NOMO-1 (cell line): Measurements from ENCODE around the gene GRIP1.

Experiments
- DNase-seq, 2 experiments: peaks; one replicate each; lab custom pipeline; 2025; ENCODE audit not compliant: unreplicated experiment in 2 of 2; lab: John Stamatoyannopoulos, UW

Gene GRIP1

DNA sequence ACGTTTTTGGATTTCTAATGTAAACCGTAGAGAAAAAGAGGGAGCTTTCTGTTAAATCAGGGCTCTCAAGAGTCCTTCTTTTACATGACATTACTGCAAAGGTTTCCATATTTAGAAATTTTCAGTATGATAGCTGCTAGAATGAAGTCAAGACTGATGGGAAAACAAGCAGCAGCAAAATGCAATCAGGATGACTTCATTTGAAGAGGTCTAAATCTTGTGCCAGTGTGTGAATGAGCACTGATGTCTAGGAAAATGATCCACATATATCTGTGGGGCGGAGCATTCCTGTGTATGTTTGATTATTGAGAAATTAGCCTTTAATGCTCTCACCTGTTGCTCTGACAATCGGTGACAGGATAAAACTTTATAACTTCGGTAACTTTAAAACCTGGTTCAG is 73.6 kb downstream of the GRIP1 start:
- DNase-seq, result no peak

GRCh38 chr12:66603981-66604479 is 74.8 kb downstream of the GRIP1 start:
- DNase-seq, result no peak

GRCh38 chr12:66603461-66603860 is 75.4 kb downstream of the GRIP1 start:
- no peak for DNase-seq

- no peak for DNase-seq
Observed at GRCh38 chr12:66602483-66603143, 76.3 kb downstream of the GRIP1 start.

- DNase-seq, result no peak
Observed at GRCh38 chr12:66600903-66601302, 78.0 kb downstream of the GRIP1 start.

DNA sequence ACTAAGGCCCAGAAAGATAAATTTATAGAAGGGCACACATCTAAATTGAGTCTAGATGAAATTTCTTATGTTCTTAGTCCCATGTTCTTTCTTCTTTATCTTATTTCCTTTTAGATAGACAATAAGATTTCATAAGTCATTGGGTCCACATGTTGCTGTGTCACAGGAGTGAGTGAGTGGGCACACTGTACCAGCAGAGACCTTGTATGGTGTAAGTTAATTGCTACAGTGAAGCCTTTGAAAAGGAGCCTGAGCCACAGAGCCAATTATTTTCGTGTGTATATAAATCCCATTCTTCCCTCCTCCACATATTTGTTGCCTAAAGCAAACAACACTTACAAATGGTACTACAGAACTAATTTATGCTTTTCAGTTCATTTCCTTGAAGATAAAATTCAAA is 79.1 kb downstream of the GRIP1 start:
- no peak for DNase-seq

DNA sequence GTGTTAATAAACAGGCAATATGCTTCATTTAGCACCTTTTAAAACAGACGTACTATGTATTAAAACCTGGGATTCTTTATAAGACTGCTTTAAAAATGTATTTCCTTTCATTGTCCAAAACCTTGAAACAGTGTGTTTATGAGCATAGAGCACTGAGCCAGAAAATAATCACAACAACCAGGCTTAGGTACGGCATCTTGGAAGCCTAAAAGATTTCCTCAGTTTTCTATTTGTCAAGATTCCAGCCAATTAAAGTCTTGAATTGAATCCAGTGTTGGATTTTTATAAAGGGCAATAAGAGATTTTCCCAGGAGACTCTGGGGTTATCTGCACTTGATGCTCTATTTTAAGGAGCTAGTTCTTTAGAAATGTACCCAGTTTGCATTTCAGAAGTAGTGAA is 80.3 kb downstream of the GRIP1 start:
- DNase-seq, result no peak

DNA sequence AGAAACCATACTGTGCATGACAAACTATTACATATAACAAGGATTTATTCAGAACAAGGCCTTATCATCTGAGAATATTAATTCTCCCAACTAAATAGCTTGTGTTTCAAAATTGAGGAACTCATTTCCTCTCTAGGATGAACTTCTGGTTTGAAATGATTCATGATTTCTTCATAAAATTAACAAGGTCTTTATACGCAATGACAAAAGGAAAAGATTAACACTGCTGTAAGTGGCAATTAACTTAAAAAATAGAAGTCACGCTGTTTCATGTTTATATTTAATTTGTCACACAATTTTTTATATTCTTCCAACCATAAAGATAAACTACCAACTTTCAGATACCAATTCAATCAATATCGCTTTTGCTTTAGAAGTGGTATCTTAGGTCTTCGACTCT is 80.8 kb downstream of the GRIP1 start:
- peak in 1 of 2 experiments; percentile 64 for DNase-seq

DNA sequence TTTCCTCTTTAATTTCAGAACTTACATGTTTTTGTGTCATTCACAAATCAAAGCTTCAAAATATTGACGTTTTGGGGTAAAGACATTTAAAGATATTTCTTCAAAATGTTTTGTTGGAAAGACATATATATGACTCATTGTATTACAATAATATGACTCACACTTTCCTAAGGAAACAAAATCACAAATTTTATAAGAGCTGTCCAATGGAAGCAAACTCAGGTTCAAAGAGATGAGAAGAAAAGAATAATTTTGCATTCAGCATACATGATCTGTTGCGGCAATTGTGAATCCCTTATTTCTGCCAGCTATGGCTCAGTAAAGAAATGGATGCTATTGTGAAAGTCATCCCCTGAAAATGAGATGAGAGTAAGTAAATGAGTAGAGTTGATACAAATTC is 82.7 kb downstream of the GRIP1 start:
- no peak for DNase-seq

- DNase-seq, result no peak
Observed at GRCh38 chr12:66594688-66595087, 84.2 kb downstream of the GRIP1 start.

DNA sequence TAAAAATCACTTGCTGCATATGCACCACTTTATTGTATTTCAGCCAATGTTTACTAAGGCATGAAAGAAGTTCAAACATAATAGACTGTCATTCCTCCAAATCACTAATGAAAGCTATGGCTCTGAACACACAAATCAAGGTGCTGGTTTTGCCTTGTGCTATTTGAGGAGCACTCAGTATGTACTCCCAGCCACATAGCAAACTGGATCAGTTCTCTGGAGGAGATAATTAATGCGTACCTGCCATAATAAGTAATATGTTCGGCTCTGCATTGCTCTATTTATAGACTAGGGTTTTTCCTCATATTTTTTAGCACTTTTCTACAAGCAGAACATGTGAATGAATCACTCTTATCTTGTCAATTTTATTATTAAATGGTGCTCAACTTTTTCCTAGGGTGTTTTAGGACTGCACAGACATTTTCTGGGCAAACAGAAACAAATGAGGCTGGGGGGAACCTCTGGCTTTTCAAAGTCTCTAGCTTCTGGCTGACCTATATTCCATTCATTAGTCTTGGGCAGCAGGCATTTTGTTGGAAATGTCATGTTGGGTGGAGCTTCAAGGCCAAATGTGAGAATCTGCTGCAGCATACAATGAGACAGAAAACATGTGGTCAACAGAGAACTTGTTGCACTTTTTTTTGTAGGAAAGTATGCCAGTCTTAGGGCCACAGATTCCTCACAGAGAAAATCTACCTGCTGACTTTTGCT is 88.4 kb downstream of the GRIP1 start:
- no peak for DNase-seq

GRCh38 chr12:66589095-66589494 is 89.8 kb downstream of the GRIP1 start:
- DNase-seq, result peak in 1 of 2 experiments; percentile 21

GRCh38 chr12:66587912-66588311 is 91.0 kb downstream of the GRIP1 start:
- DNase-seq, result no peak

DNA sequence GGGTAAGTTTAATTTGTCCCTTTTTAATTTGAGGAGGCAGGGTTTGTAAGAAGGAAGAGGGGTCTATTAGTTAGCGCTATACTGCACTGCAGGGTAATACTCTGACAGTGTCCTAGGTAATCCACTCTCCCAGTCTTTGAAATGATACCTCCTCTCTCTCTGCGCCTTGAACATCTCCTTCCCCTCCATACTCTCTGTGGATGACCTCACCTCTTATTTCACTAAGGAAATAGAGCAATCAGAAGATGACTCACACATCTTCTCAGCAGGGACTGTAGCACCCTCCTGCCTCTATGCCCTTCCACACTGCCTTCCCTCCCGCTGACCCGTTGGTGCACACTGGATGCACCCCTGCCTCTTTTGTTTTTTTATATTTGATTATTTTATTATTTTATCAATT is 94.2 kb downstream of the GRIP1 start:
- peak in 1 of 2 experiments; percentile 15 for DNase-seq

- no peak for DNase-seq
Observed at GRCh38 chr12:66573605-66574004, 105.3 kb downstream of the GRIP1 start.

- no peak for DNase-seq
Observed at GRCh38 chr12:66572845-66573244, 106.0 kb downstream of the GRIP1 start.

GRCh38 chr12:66571361-66571915 is 107.4 kb downstream of the GRIP1 start:
- no peak for DNase-seq

DNA sequence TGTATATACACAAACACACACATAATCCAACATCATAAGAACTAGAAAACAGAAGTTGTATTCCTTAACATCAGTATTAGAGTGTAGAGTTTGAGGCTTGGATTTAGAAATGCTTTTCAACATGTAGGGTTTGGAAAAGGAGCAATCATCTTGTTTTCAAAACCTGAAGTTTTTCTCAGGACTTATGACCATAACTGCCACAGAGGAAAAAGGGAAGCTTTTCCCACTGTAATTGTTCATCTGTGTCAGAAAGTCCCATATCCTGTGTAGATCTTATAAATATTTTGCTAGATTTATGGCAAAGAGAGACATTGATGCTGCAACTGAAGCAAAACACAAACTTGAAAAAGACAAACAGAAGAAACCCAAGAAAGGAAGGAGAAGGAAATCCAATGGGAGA is 115.7 kb downstream of the GRIP1 start:
- no peak for DNase-seq

DNA sequence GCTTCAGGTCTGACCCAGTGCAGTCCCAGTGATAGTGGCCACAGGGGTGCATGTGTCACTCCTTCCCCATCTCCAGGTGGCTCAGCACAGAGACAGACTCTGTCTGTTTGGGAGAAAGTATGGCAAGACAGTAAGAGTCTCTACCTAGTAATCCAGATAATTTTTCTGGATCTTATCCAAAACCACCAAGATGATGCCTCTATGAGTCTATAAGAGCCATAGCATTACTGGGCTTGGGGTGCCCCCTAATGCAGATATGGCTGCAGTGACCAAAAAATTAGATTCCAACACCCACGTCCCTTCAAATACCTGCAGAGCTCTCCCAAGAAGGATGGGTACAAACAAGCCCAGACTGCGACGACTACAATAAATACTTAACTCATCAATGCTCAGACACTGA is 123.8 kb downstream of the GRIP1 start:
- no peak for DNase-seq

DNA sequence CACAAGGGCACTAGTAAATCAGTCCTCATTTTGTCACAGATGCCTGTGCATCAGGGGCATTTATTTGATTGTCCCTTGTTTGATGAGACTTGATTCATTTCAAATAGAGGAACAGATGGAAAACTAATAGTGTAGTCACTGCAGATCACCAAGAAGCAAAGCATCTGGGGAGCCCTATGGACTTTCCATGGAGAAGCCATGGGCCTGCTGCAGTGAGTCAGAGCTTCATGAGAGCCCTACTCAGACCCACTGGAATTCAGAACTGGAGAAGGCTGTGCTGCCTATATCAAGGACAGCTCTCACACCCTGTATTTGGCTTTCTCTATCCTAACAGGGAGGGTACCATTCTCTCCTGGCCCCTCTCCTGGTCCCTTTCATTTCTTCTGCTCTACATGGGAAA is 126.2 kb downstream of the GRIP1 start:
- DNase-seq, result no peak

- DNase-seq, result peak in 1 of 2 experiments; percentile 18
Observed at GRCh38 chr12:66550626-66551025, 128.2 kb downstream of the GRIP1 start.

- no peak for DNase-seq
Observed at GRCh38 chr12:66549050-66549389, 129.9 kb downstream of the GRIP1 start.
